ENCODE results near the gene MCIDAS. TPM values are rescaled to one million over a fixed set of nuclear protein-coding genes. Genes with fewer than 3 reads are reported as not detected.
A peak's percentile ranks its signal among the peaks of the same experiment; 100 is the strongest.

MCIDAS gene
- total and polyA plus RNA-seq, 2 donors (not counting 1 experiment from before 2014, with no cell fraction given): not detected

- Histone ChIP-seq H3K9me3 (ENCODE audit: control extremely low read depth in 1 of 3, control insufficient read depth in 2 of 3, insufficient read depth in 1 of 3, low read length in 2 of 3) (peaks cover 0 to 12% (median 5%) of the 10 kb centered on the region in 3 donors), H3K27ac (ENCODE audit: low read length in 2 of 2) (no peak overlapping the region), H4K20me1 (ENCODE audit: control insufficient read depth, insufficient read depth, low read length, poor library complexity, severe bottlenecking) (no peaks in the 10 kb centered on the region), H3K4me3 (ENCODE audit: control extremely low read depth in 1 of 5, extremely low read depth in 1 of 5, insufficient read depth in 1 of 5, low read depth in 2 of 5, low read length in 4 of 5) (no peak overlapping the region), H3K4me2 (replicated peaks; ENCODE audit: low read depth, low read length, poor library complexity, severe bottlenecking) (no peak overlapping the region), H2AFZ (ENCODE audit: insufficient read depth, low read depth, low read length, poor library complexity, severe bottlenecking) (no peak overlapping the region), H3K27me3 (replicated peaks in 1 of 4; ENCODE audit: control extremely low read depth in 1 of 4, control insufficient read depth in 3 of 4, insufficient read depth in 4 of 4, low read length in 3 of 4) (peaks cover 3 to 56% (median 47%) of the 10 kb centered on the region in 4 experiments), H3K36me3 (replicated peaks in 1 of 2; ENCODE audit: control extremely low read depth in 1 of 2, control insufficient read depth in 1 of 2, extremely low read depth in 1 of 2, insufficient read depth in 2 of 2, low read length in 1 of 2) (no peaks in the 10 kb centered on the region), H3K79me2 (ENCODE audit: control insufficient read depth, insufficient read depth, low read length) (no peaks in the 10 kb centered on the region), H3K9ac (ENCODE audit: low read length) (no peak overlapping the region), H3K4me1 (ENCODE audit: control insufficient read depth in 2 of 2, insufficient read depth in 2 of 2, low read length in 2 of 2) (peaks cover 16 to 20% of the 10 kb centered on the region in 2 donors)
- CTCF ChIA-PET: no interaction called here
- Mint-ChIP-seq H3K4me3 (no peak overlapping the region), H3K9me3 (ENCODE audit: insufficient read depth) (peaks cover 6% of the 10 kb centered on the region), H3K27ac (no peak overlapping the region), H3K4me1 (peaks cover 18% of the 10 kb centered on the region), H3K27me3 (peaks cover 63% of the 10 kb centered on the region)
- no CpG with 5 or more reads among the region's 1 CpG for WGBS (ENCODE audit: insufficient coverage)
- POLR2A ChIA-PET: no interaction called here
- DNase-seq (no peak), ATAC-seq (ENCODE audit: low read depth) (no peak)
- intact Hi-C loops (cut with micrococcal nuclease): no loop called here
- TF ChIP-seq EZH2 (IDR thresholded peaks at IDR 0.05; ENCODE audit: borderline replicate concordance, insufficient read depth, low read depth, low read length, poor library complexity, severe bottlenecking): no peak
- TF ChIP-seq CTCF (IDR thresholded peaks at IDR 0.05): no peak
These were observed 47.1 kb downstream of the MCIDAS start for GRCh38 chr5:55180016-55180415.

GRCh38 chr5:55177078-55177477 is 50.0 kb downstream of the MCIDAS start:
- H3K4me1 Mint-ChIP-seq: peaks cover 33% of the 10 kb centered on the region

More at GRCh38 chr5:55177078-55177477, 50.0 kb downstream of the MCIDAS start:
- H3K9me3 Mint-ChIP-seq (ENCODE audit: insufficient read depth): peaks cover 2% of the 10 kb centered on the region
- ChIA-PET POLR2A (no interaction called here), CTCF (no interaction called here)
- DNase-seq (peak; percentile 54), ATAC-seq (ENCODE audit: low read depth) (no peak)
- Histone ChIP-seq H3K27me3 (replicated peaks in 1 of 4; ENCODE audit: control extremely low read depth in 1 of 4, control insufficient read depth in 3 of 4, insufficient read depth in 4 of 4, low read length in 3 of 4) (peaks cover 3 to 66% (median 61%) of the 10 kb centered on the region in 4 experiments), H2AFZ (ENCODE audit: insufficient read depth, low read depth, low read length, poor library complexity, severe bottlenecking) (no peak overlapping the region), H3K36me3 (replicated peaks in 1 of 2; ENCODE audit: control extremely low read depth in 1 of 2, control insufficient read depth in 1 of 2, extremely low read depth in 1 of 2, insufficient read depth in 2 of 2, low read length in 1 of 2) (no peaks in the 10 kb centered on the region), H3K9ac (ENCODE audit: low read length) (peak overlapping the region; percentile 40), H3K4me2 (replicated peaks; ENCODE audit: low read depth, low read length, poor library complexity, severe bottlenecking) (peak overlapping the region; percentile 73), H3K27ac (ENCODE audit: low read length in 2 of 2) (no peak overlapping the region), H3K9me3 (ENCODE audit: control extremely low read depth in 1 of 3, control insufficient read depth in 2 of 3, insufficient read depth in 1 of 3, low read length in 2 of 3) (peaks cover 0 to 12% (median 5%) of the 10 kb centered on the region in 3 donors), H4K20me1 (ENCODE audit: control insufficient read depth, insufficient read depth, low read length, poor library complexity, severe bottlenecking) (no peaks in the 10 kb centered on the region), H3K4me1 (ENCODE audit: control insufficient read depth in 2 of 2, insufficient read depth in 2 of 2, low read length in 2 of 2) (peaks cover 32 to 37% of the 10 kb centered on the region in 2 donors), H3K79me2 (ENCODE audit: control insufficient read depth, insufficient read depth, low read length) (no peaks in the 10 kb centered on the region), H3K4me3 (ENCODE audit: control extremely low read depth in 1 of 5, extremely low read depth in 1 of 5, insufficient read depth in 1 of 5, low read depth in 2 of 5, low read length in 4 of 5) (peak overlapping the region in 1 of 5 experiments; percentile 45)
- intact Hi-C loops (cut with micrococcal nuclease): no loop called here
- no peak overlapping the region for H3K27ac Mint-ChIP-seq
- WGBS (ENCODE audit: insufficient coverage): no CpG with 5 or more reads among the region's 2 CpGs
- H3K4me3 Mint-ChIP-seq: peak overlapping the region; percentile 64
- TF ChIP-seq CTCF (IDR thresholded peaks at IDR 0.05): no peak
- TF ChIP-seq EZH2 (IDR thresholded peaks at IDR 0.05; ENCODE audit: borderline replicate concordance, insufficient read depth, low read depth, low read length, poor library complexity, severe bottlenecking): no peak
- peaks cover 68% of the 10 kb centered on the region for H3K27me3 Mint-ChIP-seq

Data from B cell (primary cell).